Measurements from ENCODE around the gene USP22.

USP22 gene

GRCh38 chr17:20988001-20988636 is 54.7 kb downstream of the USP22 start:
- no peaks in the 10 kb centered on the region for H3K9me3 ChIP-seq (ENCODE audit: control insufficient read depth, insufficient read depth, low read length)
- H3K36me3 ChIP-seq (ENCODE audit: control insufficient read depth, low read length), result no peaks in the 10 kb centered on the region
- no peak overlapping the region for H3K4me3 ChIP-seq (ENCODE audit: low read length)
- no peaks in the 10 kb centered on the region for H3K9me2 ChIP-seq (replicated peaks; ENCODE audit: control insufficient read depth, low read length)
- H3K27ac ChIP-seq (ENCODE audit: low read depth, low read length), result no peak overlapping the region
- TF ChIP-seq EZH2phosphoT487 (IDR thresholded peaks at IDR 0.05; ENCODE audit: borderline replicate concordance, low read length) (no peak), CTCF (IDR thresholded peaks at IDR 0.05; ENCODE audit: low read depth, low read length, poor library complexity, severe bottlenecking) (no peak)
- no peak overlapping the region for H3K4me2 ChIP-seq (ENCODE audit: low read length)
- no peaks in the 10 kb centered on the region for H4K20me1 ChIP-seq (ENCODE audit: control insufficient read depth, insufficient read depth, low read depth, low read length)
- H3F3A ChIP-seq (ENCODE audit: control insufficient read depth, insufficient read depth), result no peaks in the 10 kb centered on the region
- H3K79me2 ChIP-seq (ENCODE audit: control insufficient read depth, low read length), result no peaks in the 10 kb centered on the region
- H3K27me3 ChIP-seq (ENCODE audit: control insufficient read depth, low read length), result peaks cover 4% of the 10 kb centered on the region; the same call in 1 of the 2 replicates
- 0 out of 2 replicates have a peak, but pooled peaks cover 1% of the 10 kb centered on the region for H3K4me1 ChIP-seq (ENCODE audit: control insufficient read depth, low read length)

- Histone ChIP-seq H3K9me2 (replicated peaks; ENCODE audit: control insufficient read depth, low read length) (no peaks in the 10 kb centered on the region), H3K36me3 (ENCODE audit: control insufficient read depth, low read length) (no peaks in the 10 kb centered on the region), H3K4me1 (ENCODE audit: control insufficient read depth, low read length) (no peaks in the 10 kb centered on the region), H3K27ac (ENCODE audit: low read depth, low read length) (no peak overlapping the region), H3K79me2 (ENCODE audit: control insufficient read depth, low read length) (no peaks in the 10 kb centered on the region), H3F3A (ENCODE audit: control insufficient read depth, insufficient read depth) (no peaks in the 10 kb centered on the region), H3K9me3 (ENCODE audit: control insufficient read depth, insufficient read depth, low read length) (no peaks in the 10 kb centered on the region), H4K20me1 (ENCODE audit: control insufficient read depth, insufficient read depth, low read depth, low read length) (no peaks in the 10 kb centered on the region), H3K4me2 (ENCODE audit: low read length) (no peak overlapping the region), H3K4me3 (ENCODE audit: low read length) (no peak overlapping the region), H3K27me3 (ENCODE audit: control insufficient read depth, low read length) (peaks cover 4% of the 10 kb centered on the region; the same call in 1 of the 2 replicates)
- TF ChIP-seq EZH2phosphoT487 (IDR thresholded peaks at IDR 0.05; ENCODE audit: borderline replicate concordance, low read length), result no peak
- TF ChIP-seq CTCF (IDR thresholded peaks at IDR 0.05; ENCODE audit: low read depth, low read length, poor library complexity, severe bottlenecking), result no peak
Observed at GRCh38 chr17:20987511-20987910, 55.3 kb downstream of the USP22 start.

GRCh38 chr17:20986767-20987510 is 55.9 kb downstream of the USP22 start:
- H3K27me3 ChIP-seq (ENCODE audit: control insufficient read depth, low read length), result peaks cover 4% of the 10 kb centered on the region; the same call in 1 of the 2 replicates
- H3K79me2 ChIP-seq (ENCODE audit: control insufficient read depth, low read length), result no peaks in the 10 kb centered on the region
- no peaks in the 10 kb centered on the region for H3K36me3 ChIP-seq (ENCODE audit: control insufficient read depth, low read length)
- no peaks in the 10 kb centered on the region for H3K9me3 ChIP-seq (ENCODE audit: control insufficient read depth, insufficient read depth, low read length)
- H3K27ac ChIP-seq (ENCODE audit: low read depth, low read length), result no peak overlapping the region
- no peaks in the 10 kb centered on the region for H3K9me2 ChIP-seq (replicated peaks; ENCODE audit: control insufficient read depth, low read length)
- no peaks in the 10 kb centered on the region for H4K20me1 ChIP-seq (ENCODE audit: control insufficient read depth, insufficient read depth, low read depth, low read length)
- H3K4me2 ChIP-seq (ENCODE audit: low read length), result no peak overlapping the region
- TF ChIP-seq EZH2phosphoT487 (IDR thresholded peaks at IDR 0.05; ENCODE audit: borderline replicate concordance, low read length) (no peak), CTCF (IDR thresholded peaks at IDR 0.05; ENCODE audit: low read depth, low read length, poor library complexity, severe bottlenecking) (no peak)
- H3K4me3 ChIP-seq (ENCODE audit: low read length), result no peak overlapping the region
- no peaks in the 10 kb centered on the region for H3F3A ChIP-seq (ENCODE audit: control insufficient read depth, insufficient read depth)
- H3K4me1 ChIP-seq (ENCODE audit: control insufficient read depth, low read length), result no peaks in the 10 kb centered on the region

Data from DOHH2 (cell line).